GM21619 (cell line): ENCODE measurements around the gene METTL1.

Experiments used
- ATAC-seq: cut with Tn5 transposase; IDR thresholded peaks from one replicate; pipeline ENCODE4 v1.9.1; 2021; ENCODE audit not compliant: unreplicated experiment

The METTL1 gene

GRCh38 chr12:57738661-57739237 lies 33.2 kb downstream of the METTL1 start, which contains the start of gene AGAP2:
TSS of gene AGAP2 (minus strand) at chr12:57738742. CDS start at chr12:57738246, 496 bp downstream.
- ATAC-seq, result no peak

DNA sequence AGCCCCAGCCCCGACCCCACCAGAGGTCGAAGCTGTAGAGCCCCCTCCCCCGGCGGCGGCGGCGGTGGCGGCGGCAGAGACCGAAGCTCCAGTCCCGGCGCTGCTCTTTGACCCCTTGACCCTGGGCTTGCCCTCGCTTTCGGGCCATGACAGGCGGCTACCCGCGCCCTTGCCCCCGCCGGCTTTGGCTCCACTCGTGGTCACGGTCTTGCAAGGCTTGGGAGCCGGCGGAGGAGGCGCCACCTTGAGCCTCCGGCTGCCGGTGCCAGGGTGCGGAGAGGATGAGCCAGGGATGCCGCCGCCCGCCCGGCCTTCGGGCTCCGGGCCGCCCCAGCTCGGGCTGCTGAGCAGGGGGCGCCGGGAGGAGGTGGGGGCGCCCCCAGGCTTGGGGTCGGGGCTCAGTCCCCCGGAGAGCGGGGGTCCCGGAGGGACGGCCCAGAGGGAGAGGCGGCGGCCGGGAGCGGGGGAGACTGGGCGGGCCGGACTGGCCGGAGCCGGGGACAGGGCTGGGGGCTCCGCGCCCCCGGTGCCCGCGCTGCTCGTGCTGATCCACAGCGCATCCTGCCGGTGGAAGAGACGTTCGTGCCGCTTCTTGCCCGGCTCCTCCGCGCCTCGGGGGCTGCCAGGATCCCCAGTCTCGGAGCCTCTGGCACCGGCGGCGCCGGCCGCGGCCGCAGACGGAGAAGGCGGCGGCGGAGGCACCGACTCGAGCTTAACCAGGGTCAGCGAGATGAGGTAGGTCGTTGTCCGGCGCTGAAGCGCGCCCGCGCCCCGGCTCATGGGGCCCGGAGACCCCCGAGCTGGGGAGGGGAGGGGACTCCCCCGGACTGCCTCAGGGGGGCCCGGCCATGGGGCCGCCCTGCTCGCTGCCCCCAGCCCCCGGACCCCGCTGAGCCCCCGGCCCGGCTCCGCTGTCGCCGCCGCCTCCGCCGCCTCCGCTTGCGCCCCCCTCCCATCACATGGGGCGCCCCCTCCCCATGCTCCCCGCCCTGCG lies 34.1 kb downstream of the METTL1 start:
- ATAC-seq, result no peak

DNA sequence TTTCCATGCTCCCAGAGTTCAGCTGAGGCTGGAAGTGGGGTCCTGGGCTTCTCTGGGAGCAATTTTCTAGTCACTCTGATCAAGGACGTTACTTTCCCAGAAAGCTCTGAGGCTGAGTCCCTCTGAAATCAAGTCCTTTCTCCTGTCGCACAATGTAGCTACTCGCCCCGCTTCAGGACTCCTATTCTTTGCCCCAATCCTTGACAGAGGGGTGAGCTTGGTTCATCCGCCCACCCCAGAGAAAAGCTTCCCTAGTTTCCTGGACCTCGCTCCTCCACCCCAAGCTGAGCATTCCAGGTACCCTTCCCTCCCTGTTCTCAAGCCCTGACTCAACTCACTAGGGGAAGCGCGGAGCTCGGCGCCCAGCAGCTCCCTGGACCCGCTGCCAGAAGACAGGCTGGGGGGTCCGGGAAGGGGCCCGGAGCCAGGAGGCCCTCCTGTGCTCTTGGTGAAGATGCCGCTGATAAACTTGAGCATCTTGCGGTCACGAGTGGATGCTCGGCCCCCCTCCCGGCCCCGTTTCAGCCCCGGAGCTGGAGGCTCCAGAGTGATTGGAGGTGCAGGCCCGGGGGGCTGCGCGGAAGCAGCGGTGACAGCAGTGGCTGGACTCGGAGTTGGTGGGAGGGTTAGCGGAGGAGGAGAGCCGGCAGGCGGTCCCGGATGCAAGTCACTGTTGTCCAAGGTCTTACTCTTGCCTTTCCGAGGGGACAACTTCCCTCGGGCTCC lies 35.0 kb downstream of the METTL1 start:
- ATAC-seq, result no peak

GRCh38 chr12:57735952-57736740 lies 35.8 kb downstream of the METTL1 start:
- no peak for ATAC-seq

DNA sequence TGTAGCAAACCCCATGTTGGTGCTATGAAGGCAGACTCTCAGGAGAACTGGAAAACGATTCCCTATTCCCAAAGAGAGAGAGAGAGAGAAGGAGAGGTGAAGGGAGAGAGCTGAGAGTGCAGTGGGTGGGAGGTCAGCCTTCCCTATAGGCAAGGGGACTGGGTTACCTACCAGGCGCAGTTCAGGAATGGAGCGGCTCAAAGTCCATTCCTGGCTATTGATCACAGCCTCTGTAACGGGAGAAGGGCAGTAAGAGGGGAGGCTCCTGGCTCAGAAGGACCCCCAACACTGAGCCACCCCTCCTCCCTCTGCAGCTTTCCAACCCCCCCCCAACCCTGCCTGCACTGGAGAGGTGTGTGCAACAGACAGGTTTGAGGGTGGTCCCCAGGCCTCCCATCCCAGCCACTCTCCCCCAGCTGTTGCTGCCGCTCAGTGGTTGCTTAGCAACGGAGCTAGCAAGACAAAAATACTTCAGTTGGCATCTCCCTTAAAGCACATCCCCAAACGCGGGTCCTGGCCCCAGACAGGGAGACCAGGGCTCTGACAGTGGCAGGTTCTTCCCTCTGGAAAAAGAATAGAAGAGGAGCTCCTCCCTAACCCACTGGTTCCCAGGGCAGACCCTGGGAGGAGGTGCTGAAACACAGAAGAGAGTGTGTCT lies 36.6 kb downstream of the METTL1 start:
- ATAC-seq, result no peak

DNA sequence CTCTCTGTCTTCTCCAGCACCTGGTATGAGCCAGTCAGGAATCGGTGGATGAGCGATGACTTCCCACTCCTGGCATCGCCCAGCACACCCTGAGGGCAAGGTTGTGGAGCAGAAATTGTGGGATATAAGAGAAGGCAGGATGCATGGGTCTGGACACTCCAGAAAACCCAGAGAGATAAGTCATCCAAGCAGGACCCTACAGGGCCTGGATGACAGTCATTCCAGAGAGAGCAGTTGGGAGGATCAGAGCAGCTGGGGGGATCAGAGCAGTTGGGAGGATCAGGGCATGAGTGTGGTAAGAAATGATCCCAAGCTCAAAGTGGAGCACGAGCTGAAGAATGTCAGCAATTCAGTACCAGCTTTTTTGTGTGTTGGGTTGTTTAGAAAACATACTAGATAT lies 37.3 kb downstream of the METTL1 start:
- ATAC-seq, result no peak

GRCh38 chr12:57733928-57734327 lies 38.0 kb downstream of the METTL1 start:
- ATAC-seq, result no peak

DNA sequence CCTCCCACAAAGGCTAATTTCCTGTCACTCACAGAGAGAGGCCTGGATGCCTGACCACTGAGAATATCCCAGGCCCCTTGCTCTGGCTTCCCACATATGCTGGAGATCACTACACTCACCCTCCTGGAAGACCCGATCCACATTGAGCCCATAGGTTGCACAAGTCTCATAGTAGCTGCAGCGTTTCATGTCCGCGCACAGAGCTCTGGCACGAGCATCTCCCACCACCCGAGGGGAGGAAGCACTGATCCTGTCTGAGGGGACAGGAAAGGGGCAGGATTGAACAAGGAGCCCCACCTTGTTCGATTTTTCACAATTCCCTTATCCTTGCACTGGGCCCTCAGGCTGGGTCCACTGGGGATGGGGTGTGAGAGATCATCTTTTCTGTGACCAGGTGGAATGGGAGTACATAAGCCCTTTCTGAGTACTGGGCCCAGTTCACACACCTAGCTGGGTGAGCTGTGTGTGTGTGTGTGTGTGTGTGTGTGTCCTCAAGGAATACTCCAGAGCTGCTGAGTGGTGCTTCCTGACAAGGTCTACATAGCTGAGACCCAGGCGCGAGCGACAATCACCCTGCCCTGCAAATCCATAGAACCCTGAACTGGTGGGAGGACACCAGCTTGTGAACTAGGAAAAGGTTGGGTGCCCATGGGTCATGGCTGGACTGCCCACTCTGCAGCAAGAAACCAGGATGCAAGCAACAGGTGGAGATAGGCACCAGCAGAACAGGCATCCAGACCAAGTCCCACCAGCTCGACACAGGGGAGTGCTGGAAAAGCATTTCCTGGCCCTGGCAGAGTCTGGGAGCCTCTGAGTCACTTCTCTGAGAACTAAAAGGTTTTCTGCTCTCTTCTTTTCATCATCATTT lies 38.9 kb downstream of the METTL1 start:
- no peak for ATAC-seq

DNA sequence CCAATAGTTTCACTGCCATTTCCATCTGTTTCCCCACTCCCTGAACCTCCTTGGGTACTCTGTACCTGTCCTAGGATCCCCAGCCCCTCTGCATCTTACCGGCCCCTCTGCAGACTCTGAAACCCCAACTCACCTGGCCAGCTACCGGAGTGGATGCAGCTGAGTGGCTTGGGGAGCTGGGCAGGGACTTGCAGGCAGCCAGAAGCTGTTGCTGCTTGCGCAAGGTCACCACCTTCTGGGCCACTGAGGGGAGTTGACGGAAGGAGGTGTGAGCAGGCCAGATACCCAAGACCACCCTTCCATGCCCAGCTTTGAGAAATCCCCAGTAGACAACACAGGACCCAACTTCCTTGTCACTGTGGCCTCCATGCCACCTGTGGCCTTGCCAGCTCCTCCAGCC lies 39.6 kb downstream of the METTL1 start:
- ATAC-seq, result no peak

DNA sequence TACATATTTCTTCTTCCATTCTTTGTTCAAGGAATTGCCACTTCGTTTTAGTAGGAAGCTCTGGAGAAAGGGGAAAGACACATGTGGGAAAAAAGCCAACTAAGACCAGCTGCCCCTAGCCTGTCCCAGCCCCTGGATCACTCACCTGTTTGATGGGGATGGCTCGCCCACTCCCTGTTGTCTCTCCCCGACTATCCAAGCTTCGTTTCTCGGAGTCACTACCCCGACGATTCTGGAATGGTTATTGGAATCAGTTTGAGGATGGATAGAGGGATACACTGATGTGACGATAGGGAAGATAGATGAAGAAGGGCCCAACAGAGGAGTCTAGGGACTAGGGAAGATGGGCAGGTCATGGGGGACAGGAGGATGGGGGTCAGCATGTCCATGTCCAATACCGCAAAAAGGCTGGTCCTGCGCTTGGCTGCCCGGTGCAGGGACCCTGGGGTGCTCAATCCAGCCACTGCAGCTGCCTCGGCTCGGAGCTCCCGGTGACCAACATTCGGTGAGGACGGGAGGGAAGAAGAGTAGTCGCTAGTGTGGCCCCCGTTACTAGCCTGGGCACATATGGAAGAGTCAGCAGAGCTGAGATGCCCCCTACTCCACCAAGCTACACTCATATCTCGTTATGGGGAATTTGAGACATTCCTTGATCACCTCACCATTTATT lies 40.4 kb downstream of the METTL1 start:
- ATAC-seq, result no peak

DNA sequence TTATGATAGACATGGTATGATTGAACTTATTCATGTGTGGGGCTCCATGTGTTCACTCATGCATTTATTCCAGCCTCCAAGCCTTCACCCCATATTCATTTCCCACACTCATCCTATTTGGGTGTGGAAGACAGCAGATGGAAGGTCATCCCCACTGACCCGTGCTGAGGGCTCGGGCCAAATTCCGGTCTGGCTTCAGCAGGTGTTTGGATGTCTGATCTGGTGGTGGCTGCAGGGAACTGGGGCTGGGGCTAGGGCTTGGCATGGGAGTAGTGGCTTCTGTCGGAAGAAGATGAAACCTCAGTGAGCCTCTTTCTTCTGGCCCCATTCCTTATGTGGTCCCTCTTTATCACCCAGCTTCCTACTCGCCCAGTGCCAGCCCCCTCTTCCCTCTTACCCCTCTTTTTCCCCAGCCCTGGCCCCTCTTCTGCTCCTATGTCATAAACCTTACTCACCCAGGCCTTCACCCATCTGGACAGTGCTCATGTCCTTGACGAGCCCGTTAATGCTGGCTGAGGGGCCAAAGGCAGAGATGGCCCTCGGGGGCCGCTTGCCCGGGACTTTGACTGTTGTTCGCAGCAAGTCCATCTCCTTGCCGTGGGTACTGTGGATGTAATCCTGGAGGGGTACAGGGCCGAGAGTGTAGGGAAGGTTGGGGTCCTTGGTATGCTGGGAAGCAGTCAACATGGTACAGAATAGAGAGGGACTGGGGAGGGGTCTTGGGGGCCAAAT lies 41.4 kb downstream of the METTL1 start:
- no peak for ATAC-seq

- ATAC-seq, result no peak
Measured at GRCh38 chr12:57729321-57729844, 42.5 kb downstream of the METTL1 start.

DNA sequence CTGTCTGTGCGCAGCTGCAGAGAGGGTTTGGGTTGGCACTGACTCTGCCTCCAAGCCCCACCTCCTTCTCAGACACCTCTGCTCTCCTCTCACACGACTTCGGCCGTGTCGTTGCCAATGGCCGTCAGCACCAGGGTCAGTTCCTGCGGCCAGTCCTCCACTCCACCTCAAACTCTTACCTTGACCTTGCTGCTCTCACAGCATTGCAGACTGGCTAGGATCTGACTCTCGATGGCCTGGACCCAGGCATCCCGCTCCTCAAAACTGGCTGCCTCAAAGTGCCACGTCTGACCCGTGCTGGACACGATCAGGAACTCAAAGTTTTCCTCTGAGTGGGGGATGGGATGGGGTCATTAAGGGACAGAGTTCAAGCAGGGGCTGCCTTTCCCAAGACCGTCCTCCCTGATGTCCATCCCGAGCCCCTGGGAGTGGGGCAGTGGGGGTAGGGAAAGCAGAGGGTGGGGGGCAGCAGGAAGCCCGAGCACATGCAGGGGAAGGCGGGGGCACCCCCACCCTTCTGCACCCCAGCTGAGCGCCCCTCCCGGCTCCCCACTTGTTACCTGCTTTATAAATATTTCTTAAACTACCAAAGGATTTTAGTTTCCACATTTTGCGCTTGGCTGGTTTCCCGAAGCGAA lies 44.0 kb downstream of the METTL1 start:
- no peak for ATAC-seq

- ATAC-seq, result no peak
Measured at GRCh38 chr12:57726884-57727757, 44.8 kb downstream of the METTL1 start.

DNA sequence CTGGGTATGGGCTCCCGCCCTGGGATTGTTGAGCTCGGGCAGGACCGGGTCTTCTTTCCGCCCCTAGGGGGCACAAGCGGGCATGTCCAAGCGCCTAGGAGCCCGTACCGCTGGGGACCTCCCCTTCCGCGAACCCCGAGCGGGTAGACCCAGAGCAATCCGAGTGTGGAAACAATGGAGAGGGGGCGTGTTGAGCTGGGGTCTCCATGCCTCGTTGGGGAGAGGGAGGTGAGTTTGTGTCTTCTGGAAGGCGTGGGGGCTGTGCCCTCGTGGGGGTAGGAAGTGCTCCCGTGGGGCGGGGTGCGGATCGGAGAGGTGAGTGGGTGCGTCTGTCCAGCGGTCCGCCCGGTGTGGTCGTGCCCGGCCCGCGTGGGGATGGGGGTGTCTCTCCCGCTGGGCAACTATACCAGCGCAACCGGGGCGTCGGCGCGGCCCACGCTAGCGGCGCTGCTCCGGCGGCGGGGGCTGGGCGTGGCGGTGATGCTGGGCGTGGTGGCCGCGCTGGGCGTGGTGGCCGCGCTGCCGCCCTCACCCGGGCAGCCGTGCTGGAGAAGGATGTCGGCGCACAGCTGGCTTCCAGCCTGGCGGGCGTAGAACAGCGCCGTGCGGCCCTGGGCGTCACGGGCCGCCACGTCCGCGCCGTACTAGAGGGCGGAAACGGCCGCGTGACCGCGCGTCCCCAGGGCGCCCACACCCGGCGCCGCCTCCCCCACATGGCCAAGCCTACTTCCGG lies 45.6 kb downstream of the METTL1 start:
- no peak for ATAC-seq

DNA sequence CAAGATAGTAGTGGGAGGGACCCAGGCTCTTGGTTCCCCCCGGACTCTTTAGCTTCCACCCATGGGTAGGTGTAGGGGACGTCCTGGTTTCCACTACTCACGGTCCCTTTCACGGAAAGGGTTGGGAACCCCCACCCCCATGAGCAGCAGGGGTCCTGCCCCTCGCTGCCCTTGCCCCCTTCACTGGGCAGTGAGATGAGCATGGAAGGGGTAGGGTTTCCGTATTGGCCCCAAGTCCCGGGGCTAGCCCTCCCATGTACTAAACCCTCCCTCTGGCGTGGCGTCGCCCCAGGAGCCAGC lies 46.1 kb downstream of the METTL1 start:
- no peak for ATAC-seq
